ENCODE results near the gene HAPLN3.
A peak's percentile ranks its signal among the peaks of the same experiment; 100 is the strongest.

HAPLN3 gene

DNA sequence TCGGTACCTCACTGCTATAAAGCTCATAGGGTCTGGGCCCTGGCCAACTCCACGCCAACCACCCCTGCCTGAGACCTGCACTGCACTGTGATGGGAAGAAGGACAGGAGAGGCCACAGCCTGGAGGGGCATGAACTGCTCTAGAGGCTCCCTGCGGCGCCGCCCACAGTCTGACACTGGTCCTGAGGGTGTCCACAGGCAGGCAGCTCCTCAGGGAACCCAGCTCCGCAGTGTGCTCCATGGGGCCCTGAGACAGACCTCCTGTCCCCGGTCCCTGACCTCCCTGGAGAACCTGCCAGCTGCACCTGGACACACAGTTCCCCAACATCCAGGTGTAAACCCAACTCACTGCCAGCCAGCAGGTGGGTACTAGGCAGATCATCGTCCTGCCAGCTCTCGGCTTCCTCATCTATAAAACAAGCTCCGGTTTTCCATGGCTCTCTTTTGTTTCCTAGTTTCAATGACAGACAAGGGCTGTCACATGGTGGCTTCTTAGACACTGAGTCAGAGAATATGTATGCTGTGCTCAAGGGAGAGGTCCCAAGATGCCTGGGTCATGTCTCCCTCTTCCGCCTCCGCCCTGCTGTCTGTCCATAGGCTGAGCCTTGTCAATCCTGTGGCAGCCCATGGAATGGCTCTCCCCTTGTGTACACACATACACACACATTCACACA is 5.1 kb upstream of the HAPLN3 start:
- no peak for TF ChIP-seq CTCF (IDR thresholded peaks at IDR 0.05; ENCODE audit: insufficient read depth, missing control alignments)
- no peak for DNase-seq (ENCODE audit: insufficient read length, low spot score)
- FAIRE-seq, result no peak

GRCh38 chr15:88899251-88899650 is 3.9 kb upstream of the HAPLN3 start:
- no peak for TF ChIP-seq CTCF (IDR thresholded peaks at IDR 0.05; ENCODE audit: insufficient read depth, missing control alignments)
- DNase-seq (ENCODE audit: insufficient read length, low spot score), result no peak
- no peak for FAIRE-seq

- no peak for FAIRE-seq
- DNase-seq (ENCODE audit: insufficient read length, low spot score), result no peak
- no peak for TF ChIP-seq CTCF (IDR thresholded peaks at IDR 0.05; ENCODE audit: insufficient read depth, missing control alignments)
Observed at GRCh38 chr15:88898736-88899135, 3.4 kb upstream of the HAPLN3 start.

DNA sequence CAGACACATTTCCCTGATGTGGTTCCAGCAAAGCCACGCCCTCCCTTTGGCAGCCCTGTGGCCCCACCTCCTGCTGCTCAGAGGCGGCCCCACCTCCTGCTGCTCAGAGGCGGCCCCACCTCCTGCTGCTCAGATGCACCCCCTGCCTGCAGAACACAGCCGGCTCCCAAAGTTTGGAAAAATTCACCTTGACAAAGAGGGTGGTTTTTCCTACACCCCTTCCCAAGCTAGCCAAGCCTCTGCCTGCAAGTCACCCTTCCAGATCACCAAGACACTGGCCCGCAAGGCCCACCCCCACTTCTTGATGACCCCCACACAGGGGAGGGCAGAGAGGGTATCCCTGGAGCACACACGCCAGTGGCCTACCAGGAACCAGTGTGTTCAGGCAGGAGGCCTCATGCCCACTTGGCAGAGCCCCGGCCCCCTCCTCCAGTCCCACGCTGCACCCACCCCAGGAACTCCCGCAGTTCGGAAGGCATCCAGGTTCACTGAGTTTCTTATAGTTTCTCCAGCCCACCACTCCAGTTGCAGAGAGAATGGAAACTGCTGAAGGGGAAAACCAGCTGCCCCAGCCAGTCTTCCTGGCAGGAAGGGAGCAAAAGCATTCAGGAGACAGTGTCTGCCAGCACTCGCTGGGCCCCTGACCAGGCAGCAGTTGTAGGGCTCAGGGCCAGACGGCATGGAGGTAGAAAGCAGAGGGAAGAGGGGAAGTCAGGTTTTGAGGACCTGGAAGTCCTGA is 2.3 kb upstream of the HAPLN3 start:
- FAIRE-seq, result no peak
- DNase-seq (ENCODE audit: insufficient read length, low spot score), result no peak
- peak; percentile 36 for TF ChIP-seq CTCF (IDR thresholded peaks at IDR 0.05; ENCODE audit: insufficient read depth, missing control alignments)

GRCh38 chr15:88897142-88897455 is 1.8 kb upstream of the HAPLN3 start:
- no peak for FAIRE-seq
- TF ChIP-seq CTCF (IDR thresholded peaks at IDR 0.05; ENCODE audit: insufficient read depth, missing control alignments), result no peak
- DNase-seq (ENCODE audit: insufficient read length, low spot score), result no peak

- no peak for TF ChIP-seq CTCF (IDR thresholded peaks at IDR 0.05; ENCODE audit: insufficient read depth, missing control alignments)
- no peak for FAIRE-seq
- no peak for DNase-seq (ENCODE audit: insufficient read length, low spot score)
Observed at GRCh38 chr15:88896333-88897033, 1.1 kb upstream of the HAPLN3 start.
